A673 (cell line): ENCODE data around the gene HECW1.

Experiments
- EZH2 ChIP-seq: fragments of 200-600 bp; sonication (generic); IDR thresholded peaks from 2 replicates; pipeline ENCODE4 v1.6.1; 2017; ENCODE audit warnings: borderline replicate concordance, low read depth, mild to moderate bottlenecking, mixed read lengths, antibody characterized with exemption, low read length; ENCODE audit not compliant: poor library complexity, severe bottlenecking
- TF ChIP-seq, protein P1 (sequence below): fragments of 300-800, 200-600 bp; sonication (generic); conservative IDR thresholded peaks from 2 replicates; pipeline ENCODE4 v1.5.1; 2017; ENCODE audit warnings: low read depth, mild to moderate bottlenecking, antibody characterized with exemption, low read length, moderate library complexity, mixed read lengths

DNA sequence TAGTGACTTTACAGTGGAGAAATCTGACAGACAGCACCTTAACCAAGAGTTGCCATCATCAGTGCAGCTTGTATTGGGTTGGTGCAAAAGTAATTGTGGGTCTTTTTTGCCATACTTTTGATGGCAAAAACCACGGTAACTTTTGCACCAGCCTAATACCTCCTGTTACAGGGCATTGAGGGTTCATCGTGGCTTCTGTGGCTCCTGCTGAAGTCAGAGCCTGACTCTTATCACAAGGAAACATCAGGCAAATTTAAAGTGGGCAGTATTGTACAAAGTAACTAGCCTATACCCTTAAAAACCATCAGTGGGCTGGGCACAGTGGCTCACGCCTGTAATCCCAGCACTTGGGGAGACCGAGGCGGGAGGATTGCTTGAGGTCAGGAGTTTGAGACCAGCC, 117.4 kb downstream of the HECW1 start:
- no peak for TF ChIP-seq EZH2
- TF ChIP-seq, protein P1, sequence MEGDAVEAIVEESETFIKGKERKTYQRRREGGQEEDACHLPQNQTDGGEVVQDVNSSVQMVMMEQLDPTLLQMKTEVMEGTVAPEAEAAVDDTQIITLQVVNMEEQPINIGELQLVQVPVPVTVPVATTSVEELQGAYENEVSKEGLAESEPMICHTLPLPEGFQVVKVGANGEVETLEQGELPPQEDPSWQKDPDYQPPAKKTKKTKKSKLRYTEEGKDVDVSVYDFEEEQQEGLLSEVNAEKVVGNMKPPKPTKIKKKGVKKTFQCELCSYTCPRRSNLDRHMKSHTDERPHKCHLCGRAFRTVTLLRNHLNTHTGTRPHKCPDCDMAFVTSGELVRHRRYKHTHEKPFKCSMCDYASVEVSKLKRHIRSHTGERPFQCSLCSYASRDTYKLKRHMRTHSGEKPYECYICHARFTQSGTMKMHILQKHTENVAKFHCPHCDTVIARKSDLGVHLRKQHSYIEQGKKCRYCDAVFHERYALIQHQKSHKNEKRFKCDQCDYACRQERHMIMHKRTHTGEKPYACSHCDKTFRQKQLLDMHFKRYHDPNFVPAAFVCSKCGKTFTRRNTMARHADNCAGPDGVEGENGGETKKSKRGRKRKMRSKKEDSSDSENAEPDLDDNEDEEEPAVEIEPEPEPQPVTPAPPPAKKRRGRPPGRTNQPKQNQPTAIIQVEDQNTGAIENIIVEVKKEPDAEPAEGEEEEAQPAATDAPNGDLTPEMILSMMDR = no peak
